Fibroblast of mammary gland (primary cell): ENCODE data around the gene GJD3.
A peak's percentile ranks its signal among the peaks of the same experiment; 100 is the strongest.

Source experiments
- DNase-seq: peaks from one replicate; pipeline ENCODE4 v3.0.0-alpha.2; 2010; ENCODE audit warnings: low read depth
- H3K4me3 ChIP-seq: 2 replicates; pipeline ENCODE4 v1.5.1; 2011; ENCODE audit warnings: low read depth, mild to moderate bottlenecking, low read length, moderate library complexity; ENCODE audit not compliant: control insufficient read depth
- TF ChIP-seq, protein P1 (sequence below): conservative IDR thresholded peaks from 2 replicates; pipeline ENCODE4 v1.5.1; 2011; ENCODE audit warnings: low read depth, low read length, inconsistent platforms; ENCODE audit not compliant: control insufficient read depth, insufficient read depth

The GJD3 gene

GRCh38 chr17:40342504-40343218 lies 21.9 kb downstream of the GJD3 start:
- TF ChIP-seq, protein P1, sequence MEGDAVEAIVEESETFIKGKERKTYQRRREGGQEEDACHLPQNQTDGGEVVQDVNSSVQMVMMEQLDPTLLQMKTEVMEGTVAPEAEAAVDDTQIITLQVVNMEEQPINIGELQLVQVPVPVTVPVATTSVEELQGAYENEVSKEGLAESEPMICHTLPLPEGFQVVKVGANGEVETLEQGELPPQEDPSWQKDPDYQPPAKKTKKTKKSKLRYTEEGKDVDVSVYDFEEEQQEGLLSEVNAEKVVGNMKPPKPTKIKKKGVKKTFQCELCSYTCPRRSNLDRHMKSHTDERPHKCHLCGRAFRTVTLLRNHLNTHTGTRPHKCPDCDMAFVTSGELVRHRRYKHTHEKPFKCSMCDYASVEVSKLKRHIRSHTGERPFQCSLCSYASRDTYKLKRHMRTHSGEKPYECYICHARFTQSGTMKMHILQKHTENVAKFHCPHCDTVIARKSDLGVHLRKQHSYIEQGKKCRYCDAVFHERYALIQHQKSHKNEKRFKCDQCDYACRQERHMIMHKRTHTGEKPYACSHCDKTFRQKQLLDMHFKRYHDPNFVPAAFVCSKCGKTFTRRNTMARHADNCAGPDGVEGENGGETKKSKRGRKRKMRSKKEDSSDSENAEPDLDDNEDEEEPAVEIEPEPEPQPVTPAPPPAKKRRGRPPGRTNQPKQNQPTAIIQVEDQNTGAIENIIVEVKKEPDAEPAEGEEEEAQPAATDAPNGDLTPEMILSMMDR, result no peak
- peak overlapping the region; percentile 58 for H3K4me3 ChIP-seq
- no peak for DNase-seq

- TF ChIP-seq, protein P1, result no peak
- peak overlapping the region; percentile 58 for H3K4me3 ChIP-seq
- peak; percentile 41 for DNase-seq
These were observed 22.6 kb downstream of the GJD3 start for GRCh38 chr17:40341808-40342503.

DNA sequence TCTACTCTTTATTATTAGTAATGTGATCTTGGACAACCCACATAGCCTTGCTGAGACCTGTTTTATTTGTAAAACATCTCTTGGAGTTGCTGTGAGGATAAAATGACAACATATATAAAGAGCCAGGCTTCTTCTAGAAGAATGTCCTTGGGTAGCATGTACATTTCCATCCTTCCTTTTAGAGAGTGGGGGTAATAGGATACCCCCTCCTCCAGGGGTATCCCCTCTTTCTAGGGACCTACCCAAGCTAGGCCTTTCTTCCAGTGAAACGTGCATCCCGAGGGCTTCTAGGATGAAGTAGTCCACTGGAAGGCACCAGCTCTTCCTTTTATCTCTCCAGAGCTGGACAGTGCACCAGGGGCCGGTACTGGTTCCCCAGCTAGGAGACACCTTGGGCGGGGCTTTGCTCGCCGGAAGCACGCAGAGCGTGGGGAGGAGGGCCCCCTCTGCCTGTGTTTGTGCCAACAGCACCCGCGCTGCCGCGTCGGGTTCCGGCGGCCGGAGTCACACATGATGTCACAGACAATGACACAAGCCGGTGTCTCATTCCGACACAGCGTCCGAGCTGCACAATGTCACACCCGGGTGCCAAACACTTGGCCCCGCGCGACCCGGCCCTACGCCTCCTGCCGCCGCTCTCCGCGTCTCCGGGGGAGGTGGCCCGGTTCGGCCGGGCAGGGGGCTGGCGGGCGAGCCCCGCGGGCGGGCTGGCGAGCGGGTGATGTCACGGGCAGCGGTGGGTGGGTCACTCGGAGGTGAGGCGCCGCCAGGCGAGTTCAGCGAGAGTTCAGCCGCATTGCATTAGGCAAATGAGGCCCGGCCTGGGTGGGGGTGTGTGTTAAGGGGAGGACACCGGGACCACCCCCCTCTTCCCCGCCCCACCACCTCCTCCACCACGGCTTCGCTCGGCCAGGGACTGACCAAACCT lies 23.4 kb downstream of the GJD3 start:
- TF ChIP-seq, protein P1, result no peak
- DNase-seq, result peak; percentile 58
- H3K4me3 ChIP-seq, result peak overlapping the region; percentile 58

DNA sequence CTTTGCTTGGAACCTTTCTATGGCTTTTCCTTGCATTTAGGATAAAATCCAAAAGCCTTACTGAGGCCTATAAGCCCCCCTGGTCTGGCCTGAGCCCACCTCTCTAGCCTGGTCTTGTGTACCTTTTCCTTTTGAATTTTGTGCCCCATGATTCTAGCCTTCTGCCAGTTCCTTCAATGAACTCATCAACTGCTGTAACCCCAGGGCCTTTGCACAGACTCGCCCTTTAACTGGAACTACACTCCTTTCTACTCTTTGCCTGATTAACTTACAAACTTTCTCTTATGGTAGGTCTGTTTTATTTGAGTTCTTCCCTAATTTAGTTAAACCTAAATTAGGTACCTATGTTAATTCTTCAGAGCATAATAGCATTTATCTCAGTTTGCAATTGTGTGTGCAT lies 24.2 kb downstream of the GJD3 start:
- H3K4me3 ChIP-seq, result no peak overlapping the region
- TF ChIP-seq, protein P1, result no peak
- DNase-seq, result no peak

- TF ChIP-seq, protein P1, result no peak
- no peak overlapping the region for H3K4me3 ChIP-seq
- no peak for DNase-seq
These were observed 25.4 kb downstream of the GJD3 start for GRCh38 chr17:40338941-40339649.

DNA sequence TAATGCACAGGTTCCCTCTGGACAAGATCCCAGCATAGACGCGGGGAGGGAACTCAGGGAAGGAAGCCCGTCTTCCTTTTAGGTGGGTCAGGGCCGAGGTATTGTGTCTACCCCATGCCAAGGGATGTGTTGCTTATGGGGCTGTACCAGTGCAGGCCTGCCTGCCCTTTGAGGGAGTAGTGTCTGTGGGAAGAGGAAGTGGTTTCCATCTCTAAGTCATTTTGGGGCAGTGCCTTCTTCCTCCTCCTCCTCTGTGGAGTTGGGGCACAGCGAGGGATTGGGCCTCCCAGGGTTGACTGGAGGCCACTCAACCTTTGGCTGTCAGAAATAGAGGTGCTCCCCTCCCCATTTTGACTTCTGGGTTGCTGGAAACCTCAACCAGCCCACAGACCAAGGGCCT lies 26.5 kb downstream of the GJD3 start:
- TF ChIP-seq, protein P1, result no peak
- H3K4me3 ChIP-seq, result no peak overlapping the region
- no peak for DNase-seq
